GM12865 (cell line): Measurements from ENCODE around the gene EMC1.
"Not testable (repeated sequence)": the region's sequence is repeated elsewhere in the genome, so short reads cannot be mapped to it uniquely, and the experiment has no call there.

Source experiments
- DNase-seq: peaks from one replicate; pipeline ENCODE4 v3.0.0; 2010; ENCODE audit warnings: low read depth
- H3K4me3 ChIP-seq: 2 replicates; pipeline ENCODE4 v1.5.1; 2011; ENCODE audit warnings: mild to moderate bottlenecking, low read depth, low read length, control low read depth
- TF ChIP-seq, protein P1 (sequence below): IDR thresholded peaks from 2 replicates; pipeline ENCODE4 v1.5.1; 2011; ENCODE audit warnings: low read length, control low read depth, low read depth, inconsistent platforms; ENCODE audit not compliant: insufficient read depth; ENCODE audit errors: missing control alignments

EMC1 gene

DNA sequence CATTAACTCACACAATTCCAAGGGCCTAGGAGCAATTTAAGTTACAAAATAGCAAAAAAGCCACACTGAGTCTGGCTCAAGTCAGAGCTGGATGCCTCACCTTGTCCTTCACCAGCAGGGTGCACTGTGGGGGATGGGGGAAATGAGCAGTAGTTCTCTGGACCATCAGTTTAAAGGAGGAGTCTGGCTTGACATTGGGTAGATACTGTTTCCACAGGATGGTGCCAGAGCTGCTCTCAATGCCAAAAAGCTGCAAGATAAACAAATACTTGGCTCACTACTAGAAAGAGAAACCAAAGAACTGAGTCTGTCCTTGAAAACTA lies 18.8 kb downstream of the EMC1 start:
- no peak for DNase-seq
- TF ChIP-seq, protein P1, sequence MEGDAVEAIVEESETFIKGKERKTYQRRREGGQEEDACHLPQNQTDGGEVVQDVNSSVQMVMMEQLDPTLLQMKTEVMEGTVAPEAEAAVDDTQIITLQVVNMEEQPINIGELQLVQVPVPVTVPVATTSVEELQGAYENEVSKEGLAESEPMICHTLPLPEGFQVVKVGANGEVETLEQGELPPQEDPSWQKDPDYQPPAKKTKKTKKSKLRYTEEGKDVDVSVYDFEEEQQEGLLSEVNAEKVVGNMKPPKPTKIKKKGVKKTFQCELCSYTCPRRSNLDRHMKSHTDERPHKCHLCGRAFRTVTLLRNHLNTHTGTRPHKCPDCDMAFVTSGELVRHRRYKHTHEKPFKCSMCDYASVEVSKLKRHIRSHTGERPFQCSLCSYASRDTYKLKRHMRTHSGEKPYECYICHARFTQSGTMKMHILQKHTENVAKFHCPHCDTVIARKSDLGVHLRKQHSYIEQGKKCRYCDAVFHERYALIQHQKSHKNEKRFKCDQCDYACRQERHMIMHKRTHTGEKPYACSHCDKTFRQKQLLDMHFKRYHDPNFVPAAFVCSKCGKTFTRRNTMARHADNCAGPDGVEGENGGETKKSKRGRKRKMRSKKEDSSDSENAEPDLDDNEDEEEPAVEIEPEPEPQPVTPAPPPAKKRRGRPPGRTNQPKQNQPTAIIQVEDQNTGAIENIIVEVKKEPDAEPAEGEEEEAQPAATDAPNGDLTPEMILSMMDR, result no peak
- H3K4me3 ChIP-seq, result no peak overlapping the region

DNA sequence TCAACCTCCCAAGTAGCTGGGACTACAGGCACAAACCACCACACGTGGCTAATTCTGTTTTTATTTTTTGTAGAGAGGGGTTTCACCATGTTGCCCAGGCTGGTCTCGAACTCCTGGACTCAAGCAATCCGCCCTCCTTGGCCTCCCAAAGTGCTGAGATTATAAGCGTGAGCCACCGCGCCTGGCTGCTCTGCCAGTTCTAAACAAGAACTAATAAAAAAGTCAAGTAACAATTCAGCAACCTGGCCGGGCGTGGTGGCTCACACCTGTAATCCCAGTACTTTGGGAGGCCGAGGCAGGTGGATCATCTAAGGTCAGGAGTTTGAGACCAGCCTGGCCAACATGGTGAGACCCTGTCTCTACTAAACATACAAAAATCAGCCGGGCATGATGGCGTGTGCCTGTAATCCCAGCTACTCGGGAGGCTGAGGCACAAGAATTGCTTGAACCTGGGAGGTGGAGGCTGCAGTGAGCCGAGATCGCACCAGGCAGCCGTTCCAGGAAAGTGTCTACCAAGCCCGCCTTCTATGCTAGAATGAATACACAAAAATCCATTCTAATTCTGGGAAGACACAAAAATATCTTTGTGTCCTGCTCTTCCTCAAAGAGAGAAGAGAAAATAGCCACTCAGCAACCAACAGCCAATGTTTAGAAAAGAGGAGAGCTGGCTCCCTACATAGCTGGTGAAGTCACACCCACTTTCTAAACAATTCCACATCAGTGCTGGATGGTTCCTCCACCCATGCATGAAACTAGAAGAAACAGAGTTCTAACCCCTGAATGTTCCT lies 19.4 kb downstream of the EMC1 start:
- DNase-seq, H3K4me3 ChIP-seq: not testable (repeated sequence)

DNA sequence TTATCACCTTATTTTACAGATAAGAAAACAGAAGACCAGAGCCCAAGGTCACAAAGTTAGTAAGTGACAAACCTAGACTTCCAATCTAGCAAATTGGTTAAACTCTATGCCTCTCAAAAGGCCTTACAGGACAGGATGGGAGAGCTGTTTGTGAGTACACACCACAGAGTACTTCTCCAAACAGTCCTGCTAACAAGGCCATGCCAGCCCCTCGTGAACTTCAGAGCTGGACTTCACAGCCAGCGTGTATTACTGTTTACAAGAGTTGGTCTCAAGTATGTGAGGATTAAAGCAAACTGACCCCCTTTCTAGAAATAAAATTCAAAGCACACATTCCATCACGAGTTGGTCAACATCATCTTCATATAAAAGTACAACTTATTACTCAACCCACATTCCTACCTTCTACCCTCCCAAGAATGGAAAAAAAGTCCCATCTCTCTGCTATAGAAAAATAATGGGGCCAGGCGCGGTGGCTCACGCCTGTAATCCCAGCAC lies 21.4 kb downstream of the EMC1 start:
- no peak overlapping the region for H3K4me3 ChIP-seq
- no peak for DNase-seq
- TF ChIP-seq, protein P1, result no peak

GRCh38 chr1:19229229-19229628 lies 22.1 kb downstream of the EMC1 start:
- TF ChIP-seq, protein P1, result no peak
- DNase-seq, result no peak
- no peak overlapping the region for H3K4me3 ChIP-seq

DNA sequence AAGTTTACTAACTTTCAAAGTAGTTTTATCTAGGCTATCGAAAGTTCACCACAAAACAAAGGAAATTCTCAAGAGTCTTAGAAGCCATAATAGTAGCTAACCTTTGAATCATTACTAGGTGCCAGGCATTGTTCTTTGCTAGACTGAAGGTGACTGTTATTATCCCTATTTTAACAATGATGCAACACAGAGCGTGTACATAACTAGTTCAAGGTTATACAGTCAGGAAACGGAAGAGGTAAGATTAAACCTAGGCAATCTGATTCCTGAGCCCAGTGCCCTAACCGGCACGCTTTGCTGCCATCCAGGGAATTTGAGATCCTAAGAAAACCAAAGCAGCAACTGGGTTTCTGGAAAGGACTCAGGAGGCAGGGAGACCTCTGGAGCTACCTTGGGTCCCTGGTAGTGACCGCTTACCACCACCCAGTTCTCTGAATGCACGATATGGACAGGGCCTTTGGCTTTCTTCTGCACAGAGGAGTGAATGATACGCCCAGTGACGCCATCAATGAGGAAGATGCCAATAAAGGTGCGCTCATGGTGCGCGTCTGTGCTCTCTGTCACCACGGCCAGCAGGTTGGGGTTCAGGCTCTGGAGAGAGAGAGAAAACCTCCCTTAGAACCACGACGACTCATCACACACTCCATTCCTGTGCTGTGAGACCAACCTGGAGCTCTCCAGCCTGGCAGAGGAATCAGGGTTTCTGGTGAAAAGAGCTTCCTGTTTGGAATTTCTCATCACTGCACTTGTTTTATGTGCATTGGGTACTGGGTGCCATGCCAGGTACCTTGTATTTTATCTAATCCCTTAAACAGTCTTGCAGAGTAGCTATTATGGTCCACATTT lies 28.1 kb downstream of the EMC1 start:
- TF ChIP-seq, protein P1, result no peak
- DNase-seq, result no peak
- no peak overlapping the region for H3K4me3 ChIP-seq

- DNase-seq, result no peak
- H3K4me3 ChIP-seq, result no peak overlapping the region
- TF ChIP-seq, protein P1, result no peak
Measured at GRCh38 chr1:19222573-19222972, 28.8 kb downstream of the EMC1 start.

DNA sequence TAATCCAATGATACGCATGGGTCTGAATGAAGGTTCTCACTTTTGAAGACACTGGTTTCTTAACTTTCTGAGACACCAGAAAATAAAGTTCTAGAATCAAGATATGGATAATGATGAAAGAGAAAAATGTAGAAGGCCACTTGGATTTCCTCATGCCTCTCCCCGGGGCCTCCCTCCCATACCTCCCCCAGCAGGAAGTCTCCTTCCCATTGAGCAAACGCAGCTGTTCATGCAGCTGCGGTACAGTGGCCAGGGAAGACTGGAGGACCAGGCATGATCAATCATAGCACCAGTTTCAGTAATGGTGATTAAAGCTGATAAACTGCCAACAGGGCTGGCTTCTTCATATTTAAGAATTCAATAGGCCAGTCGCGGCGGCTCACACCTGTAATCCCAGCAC lies 30.3 kb downstream of the EMC1 start:
- DNase-seq, result no peak

More for the DNA sequence above, 30.3 kb downstream of the EMC1 start:
- H3K4me3 ChIP-seq, result no peak overlapping the region
- TF ChIP-seq, protein P1, result no peak
